GM12878 (cell line): ENCODE results near the gene SLIT1. TPM values are rescaled to one million over a fixed set of nuclear protein-coding genes. Genes with fewer than 3 reads are reported as not detected.
A peak's percentile ranks its signal among the peaks of the same experiment; 100 is the strongest.

Experiments
- ATAC-seq: fragments of 200-7000 bp; cut with Tn5 transposase; 3 replicates; pipeline ENCODE4 v1.9.1; 2020; ENCODE audit warnings: mild to moderate bottlenecking, moderate library complexity
- BruUV-seq: library from RNA; stranded (reverse); fragments of 400-500 nt; replicated peaks from 2 replicates; lab custom pipeline; 2021; lab: Mats Ljungman, UMichigan
- CTCF ChIA-PET: fragments of 300-600 bp; sonication (Branson Sonifier 250); formaldehyde crosslinking; extraction: SDS; loops from one replicate; lab custom pipeline; 2021; ENCODE audit warnings: inconsistent platforms; lab: Yijun Ruan, JAX
- POLR2A ChIA-PET: fragments of 350-600 bp; formaldehyde crosslinking; extraction: SDS; loops from one replicate; lab custom pipeline; 2021; ENCODE audit warnings: inconsistent platforms; lab: Charles Lee
- RAD21 ChIA-PET: fragments of 300-600 bp; sonication (Branson Sonifier 250); formaldehyde crosslinking; loops from one replicate; lab custom pipeline; 2023; ENCODE audit warnings: antibody characterized with exemption; ENCODE audit not compliant: unreplicated experiment; lab: Charles Lee
- SMC1A ChIA-PET: fragments of 300-600 bp; sonication (Branson Sonifier 250); formaldehyde crosslinking; loops from one replicate; lab custom pipeline; 2023; ENCODE audit not compliant: unreplicated experiment, uncharacterized antibody; lab: Charles Lee
- DNase-seq: peaks from one replicate; pipeline ENCODE4 v3.0.0-alpha.2; 2011; ENCODE audit warnings: low read depth, low spot score
- FAIRE-seq: peaks from 3 replicates; lab custom pipeline; 2011; peaks lifted over from hg19 to GRCh38; lab: Jason Lieb, UNC
- H2AFZ ChIP-seq: 2 replicates; pipeline ENCODE4 v1.6.0; 2011; ENCODE audit warnings: low read depth, low read length, control low read depth; ENCODE audit not compliant: control insufficient read depth
- H3K27ac ChIP-seq: 2 replicates; pipeline ENCODE4 v1.5.1; 2011; ENCODE audit warnings: control low read depth; ENCODE audit not compliant: control insufficient read depth, insufficient read depth
- H3K27me3 ChIP-seq, 2 experiments: replicated peaks in 1 of 2; 2 replicates each; pipeline versions ENCODE4 v1.6.0 to v1.6.1; 2011; ENCODE audit warnings: low read length in 1 of 2; ENCODE audit not compliant: control insufficient read depth in 2 of 2, insufficient read depth in 2 of 2
- H3K36me3 ChIP-seq, 2 experiments: 2 replicates each; pipeline ENCODE4 v1.5.1; 2011; ENCODE audit warnings: low read length in 1 of 2; ENCODE audit not compliant: control insufficient read depth in 2 of 2, insufficient read depth in 2 of 2
- H3K4me1 ChIP-seq: 2 replicates; pipeline ENCODE4 v1.6.1; 2011; ENCODE audit warnings: mild to moderate bottlenecking, low read length, moderate library complexity, mixed read lengths; ENCODE audit not compliant: control insufficient read depth, insufficient read depth
- H3K4me2 ChIP-seq: 2 replicates; pipeline ENCODE4 v1.6.0; 2011; ENCODE audit warnings: control low read depth; ENCODE audit not compliant: control insufficient read depth, insufficient read depth
- H3K4me3 ChIP-seq: fragments of 200-600 bp; sonication (generic); 2 replicates; pipeline ENCODE4 v1.5.1; 2016
- H3K79me2 ChIP-seq: 2 replicates; pipeline ENCODE4 v1.6.0; 2011; ENCODE audit warnings: low read length; ENCODE audit not compliant: control insufficient read depth, insufficient read depth
- H3K9ac ChIP-seq: 2 replicates; pipeline ENCODE4 v1.8.0; 2011; ENCODE audit warnings: low read length, control low read depth, mixed read lengths; ENCODE audit not compliant: control insufficient read depth, insufficient read depth
- H3K9me3 ChIP-seq: replicated peaks from 3 replicates; pipeline ENCODE4 v1.5.1; 2011; ENCODE audit warnings: mild to moderate bottlenecking, low read length; ENCODE audit not compliant: control insufficient read depth, insufficient read depth
- H4K20me1 ChIP-seq: 2 replicates; pipeline ENCODE4 v1.6.0; 2011; ENCODE audit not compliant: control insufficient read depth, insufficient read depth
- ATF2 ChIP-seq: IDR thresholded peaks from 2 replicates; pipeline ENCODE4 v1.6.1; 2012; ENCODE audit warnings: low read length, inconsistent platforms
- BCL3 ChIP-seq: IDR thresholded peaks from 2 replicates; pipeline ENCODE4 v1.6.1; 2011; ENCODE audit warnings: borderline replicate concordance, low read depth, mild to moderate bottlenecking, moderate library complexity, low read length; ENCODE audit not compliant: insufficient read depth, poor library complexity, severe bottlenecking
- CBX5 ChIP-seq: sonication (generic); IDR thresholded peaks from 2 replicates; pipeline ENCODE4 v1.6.1; 2016; ENCODE audit warnings: low read depth, moderate library complexity, mild to moderate bottlenecking, inconsistent platforms
- ETV6 ChIP-seq, 2 experiments: fragments of 450-650 bp in 1 of 2; IDR thresholded peaks in 1 of 2; conservative IDR thresholded peaks in 1 of 2; 2 replicates each; pipeline ENCODE4 v1.6.1; 2014; ENCODE audit warnings: antibody characterized with exemption in 1 of 2, borderline replicate concordance in 1 of 2, low read depth in 1 of 2, mild to moderate bottlenecking in 1 of 2, moderate library complexity in 1 of 2
- FOXM1 ChIP-seq: IDR thresholded peaks from 2 replicates; pipeline ENCODE4 v1.6.1; 2012; ENCODE audit warnings: low read depth, mild to moderate bottlenecking, inconsistent platforms, low read length, moderate library complexity
- IRF4 ChIP-seq: IDR thresholded peaks from 2 replicates; pipeline ENCODE4 v1.6.1; 2011; ENCODE audit warnings: low read depth, low read length
- MYC ChIP-seq: IDR thresholded peaks from 2 replicates; pipeline ENCODE4 v1.6.1; 2011; ENCODE audit warnings: mild to moderate bottlenecking, low read length, moderate library complexity, inconsistent platforms; ENCODE audit not compliant: insufficient read depth, insufficient replicate concordance, insufficient read length, severe bottlenecking
- POLR2A ChIP-seq: IDR thresholded peaks from 2 replicates; pipeline ENCODE4 v1.6.1; 2011; ENCODE audit warnings: low read depth, mild to moderate bottlenecking, low read length
- SRF ChIP-seq, 2 experiments: IDR thresholded peaks; 2 replicates each; pipeline ENCODE4 v1.6.1; 2011; ENCODE audit warnings: low read depth in 2 of 2, low read length in 2 of 2, mild to moderate bottlenecking in 1 of 2, moderate library complexity in 1 of 2
- ZBTB33 ChIP-seq: fragments of 450-650 bp; IDR thresholded peaks from 2 replicates; pipeline ENCODE4 v1.6.1; 2017; ENCODE audit warnings: mild to moderate bottlenecking
- ZBTB40 ChIP-seq: fragments of 450-650 bp; IDR thresholded peaks from 2 replicates; pipeline ENCODE4 v1.6.1; 2016; ENCODE audit warnings: mild to moderate bottlenecking, moderate library complexity, borderline replicate concordance
- ZNF384 ChIP-seq: IDR thresholded peaks from 2 replicates; pipeline ENCODE4 v1.6.1; 2012; ENCODE audit warnings: low read depth, mild to moderate bottlenecking, low read length, improper control_type of control experiment, borderline replicate concordance
- whole genome bisulfite sequencing: methylation state at CpG from one replicate; pipeline ENCODE4 v1.1.6; 2016; ENCODE audit warnings: low lambda C conversion rate; ENCODE audit not compliant: insufficient replicate concordance, insufficient coverage; ENCODE audit errors: missing lambda C conversion rate; 5-methylcytosine and 5-hydroxymethylcytosine counted together
- in situ Hi-C: fragments of 300-500 bp; cut with MboI; formaldehyde crosslinking; loops from 9 replicates; pipeline ENCODE4 v1.14.3; 2018; ENCODE audit warnings: mixed read lengths
- intact Hi-C: fragments of 100-400 bp; cut with micrococcal nuclease; formaldehyde crosslinking; loops from one replicate; pipeline ENCODE4 v1.14.2; 2022; ENCODE audit not compliant: unreplicated experiment
- polyA plus RNA-seq, 11 experiments: library from polyadenylated mRNA; depleted of rRNA in 4 of 11; unstranded in 6 of 11; stranded (reverse) in 5 of 11; fragments of >200 nt; fragmentation: Nextera tagmentation in 4 of 11; fragmentation: Illumina TruSeq in 1 of 11; extraction: Ambion mirVana in 4 of 11; extraction: Trizol in 1 of 11; gene quantifications; 1 replicate in 1 of 11; 2 replicates in 10 of 11; pipeline versions ENCODE4 v1.2.1 to v1.2.3, GENCODE V29; 2011 to 2016; ENCODE audit warnings: inconsistent platforms in 2 of 11, missing spikeins in 2 of 11, low read depth in 1 of 11
- total RNA-seq, 4 experiments: library from RNA; depleted of rRNA in 3 of 4; stranded (reverse); fragments of >200 nt in 3 of 4; fragmentation: Illumina TruSeq in 1 of 4; extraction: Trizol in 1 of 4; gene quantifications; 2 replicates each; pipeline versions ENCODE4 v1.2.1 to v1.2.3, GENCODE V29; 2013 to 2021

The SLIT1 gene
- total and polyA plus RNA-seq, 10 of the 15 experiments (the other 5 are each of a cell fraction or from before 2014, with no cell fraction given) = 0.04 to 0.19 (median 0.06) TPM; not detected in 4

GRCh38 chr10:97102441-97102840 is 83.3 kb downstream of the SLIT1 start (continued):
- TF ChIP-seq IRF4 (no peak), ZBTB40 (no peak), POLR2A (no peak), ZBTB33 (no peak), CBX5 (no peak)

GRCh38 chr10:97101166-97101940 is 84.4 kb downstream of the SLIT1 start:
- Histone ChIP-seq H3K9ac (no peak overlapping the region), H3K27ac (no peak overlapping the region), H3K36me3 (no peaks in the 10 kb centered on the region), H3K4me2 (no peak overlapping the region), H3K9me3 (no peaks in the 10 kb centered on the region), H2AFZ (no peak overlapping the region), H4K20me1 (no peaks in the 10 kb centered on the region; the same call in 1 of the 2 replicates), H3K4me3 (no peak overlapping the region), H3K27me3 (peaks cover 0 to 5% of the 10 kb centered on the region in 2 experiments), H3K4me1 (peaks cover 3% of the 10 kb centered on the region; the same call in 1 of the 2 replicates), H3K79me2 (no peaks in the 10 kb centered on the region)
- intact Hi-C loops (no loop called here), in situ Hi-C loops (no loop called here)
- no TSS peak for BruUV-seq
- ChIA-PET POLR2A (no interaction called here), CTCF (interaction anchor here (0.5 kb wide), 1 partner anchor 23 kb away, joined by 3 read pairs; no protein-coding TSS in a partner anchor), SMC1A (no interaction called here), RAD21 (no interaction called here)
- no peak for DNase-seq
- ATAC-seq = peak; percentile 44
- FAIRE-seq = no peak
- 18% methylated on average over 9 of the region's 9 CpGs for WGBS
- TF ChIP-seq MYC (no peak), ETV6 (conservative IDR thresholded peaks at IDR 0.05 in 1 of 2, IDR thresholded peaks at IDR 0.05 in 1 of 2; ENCODE audit: borderline replicate concordance in 1 of 2, low read depth in 1 of 2) (no peak), SRF (IDR thresholded peaks at IDR 0.05; ENCODE audit: low read depth in 2 of 2, low read length in 2 of 2) (no peak), BCL3 (peak; percentile 35), ZNF384 (no peak), FOXM1 (no peak), ATF2 (no peak)
